Lower leg skin (tissue), 4 donors: ENCODE data around the gene PXDN. TPM values are rescaled to one million over a fixed set of nuclear protein-coding genes. Genes with fewer than 3 reads are reported as not detected.

ENCODE experiments used
- DNase-seq, 2 donors: peaks; one replicate each; pipeline ENCODE4 v3.0.0-alpha.2; 2019; ENCODE audit warnings: low spot score in 2 of 2
- H3K4me3 ChIP-seq: fragments of 200-600 bp; sonication (generic); 2 replicates; pipeline ENCODE4 v1.5.1; 2017; ENCODE audit warnings: mild to moderate bottlenecking, low read depth; ENCODE audit not compliant: poor library complexity, severe bottlenecking
- CTCF ChIP-seq, 3 donors: fragments of 450-650 bp; IDR thresholded peaks; one replicate each; pipeline ENCODE4 v1.5.1; 2016; ENCODE audit warnings: antibody characterized with exemption in 3 of 3, mild to moderate bottlenecking in 3 of 3, moderate library complexity in 2 of 3
- POLR2A ChIP-seq, 2 donors: fragments of 450-650 bp; IDR thresholded peaks; one replicate each; pipeline ENCODE4 v1.6.1; 2016 to 2017; ENCODE audit warnings: antibody characterized with exemption in 2 of 2, mild to moderate bottlenecking in 1 of 2, moderate library complexity in 1 of 2
- WGBS, 2 donors: methylation state at CpG; one replicate each; pipeline ENCODE4 v1.1.5; 2018; 5-methylcytosine and 5-hydroxymethylcytosine counted together
- intact Hi-C: fragments of 100-400 bp; cut with DNase I; formaldehyde crosslinking; loops from one replicate; pipeline ENCODE4 v1.15.0; 2023; ENCODE audit warnings: low total_unique reads
- total RNA-seq, 4 donors: library from RNA; depleted of rRNA; stranded (reverse); fragments of >200 nt; gene quantifications; one replicate each; pipeline ENCODE4 v1.1.0, GENCODE V29; 2016

PXDN gene
- total RNA-seq, 4 donors from 2014 or later = 4.7 to 13.7 (median 7.0) TPM

GRCh38 chr2:1591461-1591770, 152.9 kb downstream of the PXDN start:
- DNase-seq = peak in 1 of 2 donors; percentile 82
- no peak overlapping the region for H3K4me3 ChIP-seq
- TF ChIP-seq POLR2A (IDR thresholded peaks at IDR 0.05) = no peak
- WGBS, 2 donors = 69 to 79% methylated on average over 14 to 16 of the region's 16 CpGs
- intact Hi-C loops = no loop called here

GRCh38 chr2:1590596-1591460, 153.5 kb downstream of the PXDN start:
- H3K4me3 ChIP-seq = no peak overlapping the region
- intact Hi-C loops = no loop called here
- TF ChIP-seq CTCF (IDR thresholded peaks at IDR 0.05) = no peak
- no peak for TF ChIP-seq POLR2A (IDR thresholded peaks at IDR 0.05)
- 62 to 68% methylated on average over 18 of the region's 18 CpGs for WGBS, 2 donors
- peak in 1 of 2 donors; percentile 76 for DNase-seq

- DNase-seq = peak in 1 of 2 donors; percentile 73
- intact Hi-C loops = no loop called here
- TF ChIP-seq CTCF (IDR thresholded peaks at IDR 0.05) (no peak), POLR2A (IDR thresholded peaks at IDR 0.05) (no peak)
- no peak overlapping the region for H3K4me3 ChIP-seq
- 80 to 84% methylated on average over 12 to 15 of the region's 15 CpGs for WGBS, 2 donors
Observed at GRCh38 chr2:1588978-1589621, 155.2 kb downstream of the PXDN start.

GRCh38 chr2:1588051-1588977, 156.0 kb downstream of the PXDN start:
- DNase-seq = peak in 1 of 2 donors; percentile 83
- H3K4me3 ChIP-seq = no peak overlapping the region
- TF ChIP-seq CTCF (IDR thresholded peaks at IDR 0.05) = no peak
- 87 to 88% methylated on average over 27 of the region's 27 CpGs for WGBS, 2 donors
- intact Hi-C loops = no loop called here

GRCh38 chr2:1586923-1587840, 157.1 kb downstream of the PXDN start:
- TF ChIP-seq POLR2A (IDR thresholded peaks at IDR 0.05) (no peak), CTCF (IDR thresholded peaks at IDR 0.05) (no peak)
- no peak overlapping the region for H3K4me3 ChIP-seq
- peak in 1 of 2 donors; percentile 82 for DNase-seq
- 75 to 78% methylated on average over 17 of the region's 17 CpGs for WGBS, 2 donors
- intact Hi-C loops = no loop called here
